Epithelial cell of proximal tubule (primary cell): ENCODE data around the gene TM7SF2. TPM values are rescaled to one million over a fixed set of nuclear protein-coding genes. Genes with fewer than 3 reads are reported as not detected.

ENCODE experiments used
- DNase-seq: peaks from one replicate; pipeline ENCODE4 v3.0.0-alpha.2; 2011; ENCODE audit warnings: low read depth
- H3K4me3 ChIP-seq: 2 replicates; pipeline ENCODE4 v1.5.1; 2011; ENCODE audit warnings: low read depth, mild to moderate bottlenecking, low read length
- total RNA-seq: library from RNA; depleted of rRNA; stranded (reverse); fragments of >200 nt; gene quantifications from 2 replicates; pipeline ENCODE4 v1.2.3, GENCODE V29; 2015
- TF ChIP-seq, protein P1 (sequence below): conservative IDR thresholded peaks from 2 replicates; pipeline ENCODE4 v1.5.1; 2012; ENCODE audit warnings: low read depth, mild to moderate bottlenecking, low read length

The TM7SF2 gene
- total RNA-seq, 1 donor from 2014 or later, result 52.5 TPM

DNA sequence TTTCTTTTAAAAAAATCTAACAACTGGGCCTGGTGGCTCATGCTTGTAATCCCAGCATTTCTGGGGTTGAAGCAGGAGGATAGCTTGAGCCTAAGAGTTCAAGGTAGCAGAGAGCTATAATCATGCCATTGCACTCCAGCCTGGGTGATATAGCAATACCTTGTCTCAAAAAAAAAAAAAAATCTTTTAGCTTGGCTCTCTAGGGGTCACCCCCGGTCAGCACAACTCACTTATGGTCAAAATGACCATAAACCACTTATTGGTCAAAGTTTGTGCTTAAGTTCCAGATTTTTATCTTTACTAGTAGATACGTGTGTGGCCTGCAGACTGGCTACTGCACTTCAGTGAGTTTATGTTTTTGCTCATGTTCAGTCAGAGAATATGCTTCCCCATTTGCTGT lies 52.0 kb downstream of the TM7SF2 start:
- no peak overlapping the region for H3K4me3 ChIP-seq
- DNase-seq, result no peak
- TF ChIP-seq, protein P1, sequence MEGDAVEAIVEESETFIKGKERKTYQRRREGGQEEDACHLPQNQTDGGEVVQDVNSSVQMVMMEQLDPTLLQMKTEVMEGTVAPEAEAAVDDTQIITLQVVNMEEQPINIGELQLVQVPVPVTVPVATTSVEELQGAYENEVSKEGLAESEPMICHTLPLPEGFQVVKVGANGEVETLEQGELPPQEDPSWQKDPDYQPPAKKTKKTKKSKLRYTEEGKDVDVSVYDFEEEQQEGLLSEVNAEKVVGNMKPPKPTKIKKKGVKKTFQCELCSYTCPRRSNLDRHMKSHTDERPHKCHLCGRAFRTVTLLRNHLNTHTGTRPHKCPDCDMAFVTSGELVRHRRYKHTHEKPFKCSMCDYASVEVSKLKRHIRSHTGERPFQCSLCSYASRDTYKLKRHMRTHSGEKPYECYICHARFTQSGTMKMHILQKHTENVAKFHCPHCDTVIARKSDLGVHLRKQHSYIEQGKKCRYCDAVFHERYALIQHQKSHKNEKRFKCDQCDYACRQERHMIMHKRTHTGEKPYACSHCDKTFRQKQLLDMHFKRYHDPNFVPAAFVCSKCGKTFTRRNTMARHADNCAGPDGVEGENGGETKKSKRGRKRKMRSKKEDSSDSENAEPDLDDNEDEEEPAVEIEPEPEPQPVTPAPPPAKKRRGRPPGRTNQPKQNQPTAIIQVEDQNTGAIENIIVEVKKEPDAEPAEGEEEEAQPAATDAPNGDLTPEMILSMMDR, result no peak

Other genes starting within 250 kb of the TM7SF2 start
- 82.7 and 93.4 TPM in 2 replicates for gene EHD1, start 233.3 kb upstream of the TM7SF2 start, total RNA-seq
- gene ATG2A, start 194.7 kb upstream of the TM7SF2 start, total RNA-seq, result 22.4 and 25.8 TPM in 2 replicates
- gene PPP2R5B, start 187.2 kb upstream of the TM7SF2 start, total RNA-seq, result 16.8 and 32.9 TPM in 2 replicates
- not detected in 2 replicates for gene GPHA2, start 176.0 kb upstream of the TM7SF2 start, total RNA-seq
- not detected in 2 replicates for gene MAJIN, start 139.8 kb upstream of the TM7SF2 start, total RNA-seq
- gene BATF2, start 114.9 kb upstream of the TM7SF2 start, total RNA-seq, result 0.35 and 1.1 TPM in 2 replicates
- gene ARL2, start 97.7 kb upstream of the TM7SF2 start, total RNA-seq, result 151 and 169 TPM in 2 replicates
- 16.5 and 18.5 TPM in 2 replicates for gene SNX15, start 84.4 kb upstream of the TM7SF2 start, total RNA-seq
- gene SAC3D1, start 70.7 kb upstream of the TM7SF2 start, total RNA-seq, result 49.0 and 50.6 TPM in 2 replicates
- gene NAALADL1, start 53.3 kb upstream of the TM7SF2 start, total RNA-seq, result 14.7 and 27.9 TPM in 2 replicates
- gene CDCA5, start 27.8 kb upstream of the TM7SF2 start, total RNA-seq, result 32.0 and 45.4 TPM in 2 replicates
- 59.0 and 61.1 TPM in 2 replicates for gene ZFPL1, start 27.6 kb upstream of the TM7SF2 start, total RNA-seq
- gene VPS51, start 15.7 kb upstream of the TM7SF2 start, total RNA-seq, result 227 and 342 TPM in 2 replicates
- 31.9 and 37.1 TPM in 2 replicates for gene ZNHIT2, start 5.8 kb downstream of the TM7SF2 start, total RNA-seq
- gene FAU, start 10.3 kb downstream of the TM7SF2 start, total RNA-seq, result 535 and 1,041 TPM in 2 replicates
- 77.5 and 126 TPM in 2 replicates for gene MRPL49, start 10.4 kb downstream of the TM7SF2 start, total RNA-seq
- gene SYVN1, start 22.6 kb downstream of the TM7SF2 start, total RNA-seq, result 10.8 and 14.8 TPM in 2 replicates
- not detected in 2 replicates for gene SPDYC, start 58.4 kb downstream of the TM7SF2 start, total RNA-seq
- 256 and 360 TPM in 2 replicates for gene CAPN1, start 70.1 kb downstream of the TM7SF2 start, total RNA-seq
- gene POLA2, start 150.1 kb downstream of the TM7SF2 start, total RNA-seq, result 30.2 and 42.9 TPM in 2 replicates
- gene CDC42EP2, start 203.0 kb downstream of the TM7SF2 start, total RNA-seq, result 18.6 and 23.1 TPM in 2 replicates
- 34.9 and 44.1 TPM in 2 replicates for gene DPF2, start 222.0 kb downstream of the TM7SF2 start, total RNA-seq
- gene TIGD3, start 242.9 kb downstream of the TM7SF2 start, total RNA-seq, result 0.75 and 1.2 TPM in 2 replicates